Measurements from ENCODE around the gene DCC.

Gene DCC

GRCh38 chr18:52950155-52950554 is 610.2 kb downstream of the DCC start:
- H3K27ac ChIP-seq (ENCODE audit: low read length, poor library complexity, severe bottlenecking) = no peak overlapping the region

DNA sequence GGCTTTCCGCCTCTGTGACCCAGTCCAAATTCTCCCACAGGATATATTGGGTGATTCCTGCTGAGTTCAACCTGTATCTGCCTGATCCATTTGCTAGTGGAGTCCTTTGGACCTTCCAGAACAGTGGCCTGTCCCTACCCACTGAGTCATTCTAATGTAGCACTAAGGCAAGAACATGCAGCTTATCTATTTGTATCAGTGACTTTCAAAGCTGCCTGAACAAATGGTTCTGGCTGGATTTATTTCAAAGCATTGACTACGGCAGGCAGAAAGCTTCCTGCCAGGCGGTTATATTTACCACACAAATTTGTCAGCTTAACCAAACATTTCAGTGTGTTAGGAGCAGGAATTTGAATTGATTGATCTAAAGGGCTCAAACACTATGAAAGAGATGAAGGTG is 613.4 kb downstream of the DCC start:
- Histone ChIP-seq H2BK5ac (ENCODE audit: low read depth, low read length, poor library complexity, severe bottlenecking) (no peak overlapping the region), H3K4me2 (ENCODE audit: low read length, poor library complexity, severe bottlenecking) (no peak overlapping the region), H4K91ac (ENCODE audit: low read length) (no peak overlapping the region), H3K27ac (ENCODE audit: low read length, poor library complexity, severe bottlenecking) (no peak overlapping the region), H3K18ac (ENCODE audit: low read depth in 1 of 2, low read length in 2 of 2) (no peak overlapping the region), H3K23ac (ENCODE audit: low read length in 2 of 2) (no peak overlapping the region), H2AK5ac (ENCODE audit: low read length, severe bottlenecking) (no peak overlapping the region), H3K27me3 (ENCODE audit: control insufficient read depth in 1 of 2, insufficient read depth in 1 of 2, low read length in 2 of 2) (no peaks in the 10 kb centered on the region), H2BK120ac (ENCODE audit: low read depth, low read length) (no peak overlapping the region), H3K9ac (ENCODE audit: low read length) (no peak overlapping the region), H3K14ac (ENCODE audit: low read length in 2 of 2) (no peak overlapping the region), H3K79me1 (replicated peaks; ENCODE audit: low read length, poor library complexity, severe bottlenecking) (no peaks in the 10 kb centered on the region), H4K8ac (ENCODE audit: low read length) (no peak overlapping the region), H3K9me3 (ENCODE audit: control insufficient read depth, low read length) (peaks cover 3% of the 10 kb centered on the region), H2BK15ac (ENCODE audit: low read depth, poor library complexity, severe bottlenecking) (no peak overlapping the region), H3K4me1 (ENCODE audit: control insufficient read depth, insufficient read depth, low read depth, low read length) (no peaks in the 10 kb centered on the region), H3K4me3 (ENCODE audit: insufficient read depth in 1 of 2, low read depth in 1 of 2, low read length in 2 of 2) (no peak overlapping the region), H2BK12ac (ENCODE audit: low read length in 2 of 2) (no peak overlapping the region), H3K36me3 (ENCODE audit: control insufficient read depth in 1 of 2, insufficient read depth in 2 of 2, low read depth in 1 of 2, low read length in 2 of 2) (no peaks in the 10 kb centered on the region), H2AFZ (ENCODE audit: low read depth, low read length) (no peak overlapping the region), H3K4ac (ENCODE audit: low read depth in 1 of 2, low read length in 2 of 2) (no peak overlapping the region)
- DNase-seq = no peak
- 60% methylated on average over 1 of the region's 3 CpGs for WGBS

More at GRCh38 chr18:52950155-52950554, 610.2 kb downstream of the DCC start:
- no peak overlapping the region for H3K14ac ChIP-seq (ENCODE audit: low read length in 2 of 2)
- H2BK120ac ChIP-seq (ENCODE audit: low read depth, low read length) = no peak overlapping the region
- no peak for DNase-seq
- H3K23ac ChIP-seq (ENCODE audit: low read length in 2 of 2) = no peak overlapping the region
- no peak overlapping the region for H4K91ac ChIP-seq (ENCODE audit: low read length)
- no peak overlapping the region for H2BK12ac ChIP-seq (ENCODE audit: low read length in 2 of 2)
- H3K18ac ChIP-seq (ENCODE audit: low read depth in 1 of 2, low read length in 2 of 2) = no peak overlapping the region
- no peak overlapping the region for H3K9ac ChIP-seq (ENCODE audit: low read length)
- H3K4me2 ChIP-seq (ENCODE audit: low read length, poor library complexity, severe bottlenecking) = no peak overlapping the region
- H2BK5ac ChIP-seq (ENCODE audit: low read depth, low read length, poor library complexity, severe bottlenecking) = no peak overlapping the region
- no peaks in the 10 kb centered on the region for H3K27me3 ChIP-seq (ENCODE audit: control insufficient read depth in 1 of 2, insufficient read depth in 1 of 2, low read length in 2 of 2)
- no peaks in the 10 kb centered on the region for H3K36me3 ChIP-seq (ENCODE audit: control insufficient read depth in 1 of 2, insufficient read depth in 2 of 2, low read depth in 1 of 2, low read length in 2 of 2)
- H2BK15ac ChIP-seq (ENCODE audit: low read depth, poor library complexity, severe bottlenecking) = no peak overlapping the region
- H2AK5ac ChIP-seq (ENCODE audit: low read length, severe bottlenecking) = no peak overlapping the region
- no peak overlapping the region for H2AFZ ChIP-seq (ENCODE audit: low read depth, low read length)
- no peak overlapping the region for H3K4ac ChIP-seq (ENCODE audit: low read depth in 1 of 2, low read length in 2 of 2)
- H3K79me1 ChIP-seq (replicated peaks; ENCODE audit: low read length, poor library complexity, severe bottlenecking) = no peaks in the 10 kb centered on the region
- no peaks in the 10 kb centered on the region for H3K9me3 ChIP-seq (ENCODE audit: control insufficient read depth, low read length)
- H3K4me1 ChIP-seq (ENCODE audit: control insufficient read depth, insufficient read depth, low read depth, low read length) = no peaks in the 10 kb centered on the region
- no peak overlapping the region for H4K8ac ChIP-seq (ENCODE audit: low read length)
- H3K4me3 ChIP-seq (ENCODE audit: insufficient read depth in 1 of 2, low read depth in 1 of 2, low read length in 2 of 2) = no peak overlapping the region

- Histone ChIP-seq H3K4me3 (ENCODE audit: insufficient read depth in 1 of 2, low read depth in 1 of 2, low read length in 2 of 2) (no peak overlapping the region), H2BK120ac (ENCODE audit: low read depth, low read length) (no peak overlapping the region), H3K4me1 (ENCODE audit: control insufficient read depth, insufficient read depth, low read depth, low read length) (no peaks in the 10 kb centered on the region), H4K91ac (ENCODE audit: low read length) (no peak overlapping the region), H3K4me2 (ENCODE audit: low read length, poor library complexity, severe bottlenecking) (no peak overlapping the region), H3K14ac (ENCODE audit: low read length in 2 of 2) (no peak overlapping the region), H4K8ac (ENCODE audit: low read length) (no peak overlapping the region), H2BK5ac (ENCODE audit: low read depth, low read length, poor library complexity, severe bottlenecking) (no peak overlapping the region), H3K23ac (ENCODE audit: low read length in 2 of 2) (no peak overlapping the region), H2BK15ac (ENCODE audit: low read depth, poor library complexity, severe bottlenecking) (no peak overlapping the region), H3K4ac (ENCODE audit: low read depth in 1 of 2, low read length in 2 of 2) (no peak overlapping the region), H3K36me3 (ENCODE audit: control insufficient read depth in 1 of 2, insufficient read depth in 2 of 2, low read depth in 1 of 2, low read length in 2 of 2) (no peaks in the 10 kb centered on the region), H3K9me3 (ENCODE audit: control insufficient read depth, low read length) (peaks cover 7% of the 10 kb centered on the region), H2AFZ (ENCODE audit: low read depth, low read length) (no peak overlapping the region), H3K9ac (ENCODE audit: low read length) (no peak overlapping the region), H2BK12ac (ENCODE audit: low read length in 2 of 2) (no peak overlapping the region), H3K79me1 (replicated peaks; ENCODE audit: low read length, poor library complexity, severe bottlenecking) (no peaks in the 10 kb centered on the region), H3K27me3 (ENCODE audit: control insufficient read depth in 1 of 2, insufficient read depth in 1 of 2, low read length in 2 of 2) (no peaks in the 10 kb centered on the region), H3K18ac (ENCODE audit: low read depth in 1 of 2, low read length in 2 of 2) (no peak overlapping the region), H2AK5ac (ENCODE audit: low read length, severe bottlenecking) (no peak overlapping the region), H3K27ac (ENCODE audit: low read length, poor library complexity, severe bottlenecking) (no peak overlapping the region)
- 98% methylated on average over 2 of the region's 2 CpGs for WGBS
- DNase-seq = no peak
Measured at GRCh38 chr18:52963481-52963880, 623.5 kb downstream of the DCC start.

GRCh38 chr18:52970686-52971085 is 630.7 kb downstream of the DCC start:
- Histone ChIP-seq H3K79me1 (replicated peaks; ENCODE audit: low read length, poor library complexity, severe bottlenecking) (no peaks in the 10 kb centered on the region), H3K4me3 (ENCODE audit: insufficient read depth in 1 of 2, low read depth in 1 of 2, low read length in 2 of 2) (no peak overlapping the region), H3K4ac (ENCODE audit: low read depth in 1 of 2, low read length in 2 of 2) (no peak overlapping the region), H3K14ac (ENCODE audit: low read length in 2 of 2) (no peak overlapping the region), H2BK5ac (ENCODE audit: low read depth, low read length, poor library complexity, severe bottlenecking) (no peak overlapping the region), H3K9ac (ENCODE audit: low read length) (no peak overlapping the region), H3K27ac (ENCODE audit: low read length, poor library complexity, severe bottlenecking) (no peak overlapping the region), H4K91ac (ENCODE audit: low read length) (no peak overlapping the region), H3K9me3 (ENCODE audit: control insufficient read depth, low read length) (no peaks in the 10 kb centered on the region), H4K8ac (ENCODE audit: low read length) (no peak overlapping the region), H2AK5ac (ENCODE audit: low read length, severe bottlenecking) (no peak overlapping the region), H2BK120ac (ENCODE audit: low read depth, low read length) (no peak overlapping the region), H3K4me1 (ENCODE audit: control insufficient read depth, insufficient read depth, low read depth, low read length) (no peaks in the 10 kb centered on the region), H3K4me2 (ENCODE audit: low read length, poor library complexity, severe bottlenecking) (no peak overlapping the region), H3K36me3 (ENCODE audit: control insufficient read depth in 1 of 2, insufficient read depth in 2 of 2, low read depth in 1 of 2, low read length in 2 of 2) (no peaks in the 10 kb centered on the region), H2BK12ac (ENCODE audit: low read length in 2 of 2) (no peak overlapping the region), H3K27me3 (ENCODE audit: control insufficient read depth in 1 of 2, insufficient read depth in 1 of 2, low read length in 2 of 2) (no peaks in the 10 kb centered on the region), H3K18ac (ENCODE audit: low read depth in 1 of 2, low read length in 2 of 2) (no peak overlapping the region), H2AFZ (ENCODE audit: low read depth, low read length) (no peak overlapping the region), H2BK15ac (ENCODE audit: low read depth, poor library complexity, severe bottlenecking) (no peak overlapping the region), H3K23ac (ENCODE audit: low read length in 2 of 2) (no peak overlapping the region)
- DNase-seq = no peak
- 93% methylated on average over 2 of the region's 2 CpGs for WGBS

Measured in mesenchymal stem cell (in vitro differentiated cells and primary cell).